Measurements from ENCODE around the gene NPPA.

GRCh38 chr1:11868331-11868980, 20.9 kb upstream of the NPPA start:
- TF ChIP-seq CTCF (IDR thresholded peaks at IDR 0.05) (no peak), POLR2A (IDR thresholded peaks at IDR 0.05) (no peak)

All from adrenal gland (tissue), 5 donors.